ENCODE measurements around the gene OR2A14.
"Not testable (repeated sequence)": the region's sequence is repeated elsewhere in the genome, so short reads cannot be mapped to it uniquely, and the experiment has no call there.

OR2A14 gene

GRCh38 chr7:144148224-144148827 is 25.4 kb downstream of the OR2A14 start:
- DNase-seq (ENCODE audit: low read depth in 2 of 2, low spot score in 1 of 2): no peak

GRCh38 chr7:144158861-144159260 is 35.9 kb downstream of the OR2A14 start:
- DNase-seq (ENCODE audit: low read depth in 2 of 2, low spot score in 1 of 2): no peak

GRCh38 chr7:144164784-144165183 is 41.8 kb downstream of the OR2A14 start:
- DNase-seq (ENCODE audit: low read depth in 2 of 2, low spot score in 1 of 2): no peak

- not testable (repeated sequence) for DNase-seq (ENCODE audit: low read depth in 2 of 2, low spot score in 1 of 2)
Measured at GRCh38 chr7:144171594-144172350, 48.8 kb downstream of the OR2A14 start.

GRCh38 chr7:144174613-144175012 is 51.6 kb downstream of the OR2A14 start:
- DNase-seq (ENCODE audit: low read depth in 2 of 2, low spot score in 1 of 2): no peak

- not testable (repeated sequence) for DNase-seq (ENCODE audit: low read depth in 2 of 2, low spot score in 1 of 2)
Measured at GRCh38 chr7:144178380-144179164, 55.6 kb downstream of the OR2A14 start.

- DNase-seq (ENCODE audit: low read depth in 2 of 2, low spot score in 1 of 2): not testable (repeated sequence)
Measured at GRCh38 chr7:144179165-144179479, 56.1 kb downstream of the OR2A14 start.
